ENCODE results near the gene CTDNEP1.
A peak's percentile ranks its signal among the peaks of the same experiment; 100 is the strongest.

CTDNEP1 gene

GRCh38 chr17:7208754-7209460 is 42.6 kb downstream of the CTDNEP1 start:
- TF ChIP-seq CTBP1 (IDR thresholded peaks at IDR 0.05; ENCODE audit: borderline replicate concordance) (no peak), ARNT (IDR thresholded peaks at IDR 0.05) (no peak), L3MBTL2 (conservative IDR thresholded peaks at IDR 0.05) (no peak), FOXM1 (IDR thresholded peaks at IDR 0.05; ENCODE audit: borderline replicate concordance) (no peak), SP1 (IDR thresholded peaks at IDR 0.05) (no peak), HDGF (IDR thresholded peaks at IDR 0.05; ENCODE audit: borderline replicate concordance) (no peak), ELF4 (IDR thresholded peaks at IDR 0.05) (no peak), FOXK2 (IDR thresholded peaks at IDR 0.05) (no peak), BHLHE40 (IDR thresholded peaks at IDR 0.05; ENCODE audit: borderline replicate concordance) (no peak), LEF1 (IDR thresholded peaks at IDR 0.05; ENCODE audit: borderline replicate concordance) (no peak), PKNOX1 (IDR thresholded peaks at IDR 0.05) (no peak), TARDBP (IDR thresholded peaks at IDR 0.05) (no peak), ZNF384 (IDR thresholded peaks at IDR 0.05) (no peak), SUZ12 (IDR thresholded peaks at IDR 0.05) (no peak), NFRKB (IDR thresholded peaks at IDR 0.05) (no peak), FOXA1 (IDR thresholded peaks at IDR 0.05) (no peak)
- ChIA-PET CTCF (no interaction called here), POLR2A (interaction anchor here (1.1 to 1.3 kb wide), 2 partner anchors 12 to 32 kb away, joined by 3 read pairs; no protein-coding TSS in a partner anchor)
- no peak for DNase-seq (ENCODE audit: extremely low spot score)

GRCh38 chr17:7208027-7208571 is 43.4 kb downstream of the CTDNEP1 start:
- TF ChIP-seq SUZ12 (IDR thresholded peaks at IDR 0.05) (no peak), SP1 (IDR thresholded peaks at IDR 0.05) (no peak), FOXM1 (IDR thresholded peaks at IDR 0.05; ENCODE audit: borderline replicate concordance) (no peak), CTBP1 (IDR thresholded peaks at IDR 0.05; ENCODE audit: borderline replicate concordance) (no peak), ELF4 (IDR thresholded peaks at IDR 0.05) (no peak), TARDBP (IDR thresholded peaks at IDR 0.05) (no peak), FOXK2 (IDR thresholded peaks at IDR 0.05) (no peak), HDGF (IDR thresholded peaks at IDR 0.05; ENCODE audit: borderline replicate concordance) (no peak), NFRKB (IDR thresholded peaks at IDR 0.05) (no peak), ARNT (IDR thresholded peaks at IDR 0.05) (no peak), ZNF384 (IDR thresholded peaks at IDR 0.05) (no peak), LEF1 (IDR thresholded peaks at IDR 0.05; ENCODE audit: borderline replicate concordance) (no peak), PKNOX1 (IDR thresholded peaks at IDR 0.05) (no peak), FOXA1 (IDR thresholded peaks at IDR 0.05) (no peak), BHLHE40 (IDR thresholded peaks at IDR 0.05; ENCODE audit: borderline replicate concordance) (no peak)
- DNase-seq (ENCODE audit: extremely low spot score) = no peak
- ChIA-PET POLR2A (interaction anchor here (1.1 kb wide), 1 partner anchor 31 kb away, joined by 3 read pairs; no protein-coding TSS in a partner anchor), CTCF (no interaction called here)

GRCh38 chr17:7207120-7208001 is 44.2 kb downstream of the CTDNEP1 start:
- no peak for DNase-seq (ENCODE audit: extremely low spot score)
- ChIA-PET POLR2A (no interaction called here), CTCF (no interaction called here)
- TF ChIP-seq FOXM1 (IDR thresholded peaks at IDR 0.05; ENCODE audit: borderline replicate concordance) = no peak

- ChIA-PET CTCF (no interaction called here), POLR2A (no interaction called here)
- no peak for DNase-seq (ENCODE audit: extremely low spot score)
- TF ChIP-seq FOXA1 (IDR thresholded peaks at IDR 0.05) = no peak
- no peak for TF ChIP-seq CTBP1 (IDR thresholded peaks at IDR 0.05; ENCODE audit: borderline replicate concordance)
- TF ChIP-seq FOXM1 (IDR thresholded peaks at IDR 0.05; ENCODE audit: borderline replicate concordance) = no peak
- no peak for TF ChIP-seq FOXK2 (IDR thresholded peaks at IDR 0.05)
- no peak for TF ChIP-seq SUZ12 (IDR thresholded peaks at IDR 0.05)
- no peak for TF ChIP-seq ARNT (IDR thresholded peaks at IDR 0.05)
Observed at GRCh38 chr17:7205561-7205960, 46.0 kb downstream of the CTDNEP1 start.

- ChIA-PET POLR2A (no interaction called here), CTCF (interaction anchor here (0.7 kb wide), 1 partner anchor 9 kb away, joined by 4 read pairs; no protein-coding TSS in a partner anchor)
Observed at GRCh38 chr17:7204828-7205461, 46.6 kb downstream of the CTDNEP1 start.

More at GRCh38 chr17:7204828-7205461, 46.6 kb downstream of the CTDNEP1 start:
- TF ChIP-seq SP1 (IDR thresholded peaks at IDR 0.05) = no peak
- no peak for TF ChIP-seq ARNT (IDR thresholded peaks at IDR 0.05)
- no peak for TF ChIP-seq ZNF384 (IDR thresholded peaks at IDR 0.05)
- TF ChIP-seq FOXK2 (IDR thresholded peaks at IDR 0.05) = no peak
- no peak for TF ChIP-seq TARDBP (IDR thresholded peaks at IDR 0.05)
- no peak for TF ChIP-seq LEF1 (IDR thresholded peaks at IDR 0.05; ENCODE audit: borderline replicate concordance)
- TF ChIP-seq SUZ12 (IDR thresholded peaks at IDR 0.05) = no peak
- no peak for TF ChIP-seq FOXM1 (IDR thresholded peaks at IDR 0.05; ENCODE audit: borderline replicate concordance)
- no peak for TF ChIP-seq ELF4 (IDR thresholded peaks at IDR 0.05)
- TF ChIP-seq NFRKB (IDR thresholded peaks at IDR 0.05) = no peak
- no peak for TF ChIP-seq HDGF (IDR thresholded peaks at IDR 0.05; ENCODE audit: borderline replicate concordance)
- TF ChIP-seq PKNOX1 (IDR thresholded peaks at IDR 0.05) = no peak
- TF ChIP-seq L3MBTL2 (conservative IDR thresholded peaks at IDR 0.05) = no peak
- peak; percentile 74 for DNase-seq (ENCODE audit: extremely low spot score)

All from HEK293T (cell line).